HG03066 (cell line): ENCODE measurements around the gene POLR3F.
A peak's percentile ranks its signal among the peaks of the same experiment; 100 is the strongest.

Experiments
- ATAC-seq: cut with Tn5 transposase; IDR thresholded peaks from one replicate; pipeline ENCODE4 v1.9.1; 2021; ENCODE audit warnings: low read depth; ENCODE audit not compliant: unreplicated experiment

The POLR3F gene, protein sequence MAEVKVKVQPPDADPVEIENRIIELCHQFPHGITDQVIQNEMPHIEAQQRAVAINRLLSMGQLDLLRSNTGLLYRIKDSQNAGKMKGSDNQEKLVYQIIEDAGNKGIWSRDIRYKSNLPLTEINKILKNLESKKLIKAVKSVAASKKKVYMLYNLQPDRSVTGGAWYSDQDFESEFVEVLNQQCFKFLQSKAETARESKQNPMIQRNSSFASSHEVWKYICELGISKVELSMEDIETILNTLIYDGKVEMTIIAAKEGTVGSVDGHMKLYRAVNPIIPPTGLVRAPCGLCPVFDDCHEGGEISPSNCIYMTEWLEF

DNA sequence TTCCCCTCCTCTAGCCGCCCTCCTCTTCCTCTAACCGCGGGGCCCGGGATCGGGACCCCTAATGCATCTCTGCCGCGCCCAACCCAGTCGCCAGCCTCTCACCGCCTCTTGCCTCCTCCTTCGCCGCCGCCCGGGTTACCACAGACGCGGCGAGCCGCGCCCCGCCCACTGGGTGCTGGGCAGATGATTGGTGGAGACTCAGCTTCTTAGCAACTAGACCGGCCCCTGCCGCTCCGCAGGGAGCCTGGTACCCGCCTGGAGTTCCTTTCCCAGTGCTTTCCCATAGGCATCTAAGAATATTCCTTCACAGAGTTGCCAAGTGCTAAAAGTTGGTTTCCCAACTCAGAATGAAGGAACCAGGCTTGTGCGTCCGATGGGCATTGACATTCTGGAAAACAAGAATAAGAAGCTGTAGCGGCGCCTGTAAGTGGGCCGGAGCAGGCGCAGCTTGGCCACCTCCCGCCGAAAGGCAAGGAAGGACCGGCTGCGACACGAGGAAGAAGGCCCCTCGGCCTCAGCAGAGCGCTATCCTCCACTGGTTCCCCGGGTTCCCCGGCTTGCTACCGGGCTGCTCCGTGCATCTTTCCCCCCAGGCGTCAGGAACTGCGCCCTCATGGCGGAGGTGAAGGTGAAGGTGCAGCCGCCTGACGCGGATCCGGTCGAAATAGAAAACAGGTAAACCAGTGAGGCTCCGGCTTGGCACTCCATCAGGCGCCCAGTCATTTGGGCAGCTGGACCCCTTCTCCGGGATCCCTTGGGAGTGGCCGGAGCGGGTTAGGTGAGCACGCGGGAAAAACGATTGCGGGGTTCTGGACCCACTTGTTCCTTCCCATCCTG is at the start of gene POLR3F, which contains the start of gene DZANK1:
Gene POLR3F (plus strand): TSS at position 497 of the 837 bp plus-strand sequence. CDS start 117 bp downstream, at position 614.
Gene DZANK1 (minus strand): TSS at position 137 of the 837 bp plus-strand sequence. CDS start 1,672 bp downstream, outside the sequence.
- peak; percentile 98 for ATAC-seq

DNA sequence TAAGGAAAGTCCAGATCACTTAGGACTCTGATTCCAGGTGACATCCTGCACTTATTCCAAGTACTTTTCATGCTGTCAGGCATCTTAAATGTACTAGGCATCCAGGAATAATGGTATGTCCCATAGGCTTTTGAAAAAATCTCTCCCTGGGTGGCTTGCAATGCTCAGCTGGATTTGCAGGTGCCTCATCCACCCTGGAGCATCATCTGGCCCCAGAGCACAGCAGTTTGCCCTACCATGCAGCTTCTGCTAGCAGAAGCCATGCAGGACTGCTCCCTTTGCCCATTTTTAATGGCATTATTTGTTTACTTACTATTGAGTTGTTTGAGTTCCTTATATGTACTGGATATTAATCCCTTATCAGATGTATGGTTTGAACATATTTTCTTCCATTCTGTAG is 45.6 kb upstream of the POLR3F start:
- ATAC-seq = no peak

DNA sequence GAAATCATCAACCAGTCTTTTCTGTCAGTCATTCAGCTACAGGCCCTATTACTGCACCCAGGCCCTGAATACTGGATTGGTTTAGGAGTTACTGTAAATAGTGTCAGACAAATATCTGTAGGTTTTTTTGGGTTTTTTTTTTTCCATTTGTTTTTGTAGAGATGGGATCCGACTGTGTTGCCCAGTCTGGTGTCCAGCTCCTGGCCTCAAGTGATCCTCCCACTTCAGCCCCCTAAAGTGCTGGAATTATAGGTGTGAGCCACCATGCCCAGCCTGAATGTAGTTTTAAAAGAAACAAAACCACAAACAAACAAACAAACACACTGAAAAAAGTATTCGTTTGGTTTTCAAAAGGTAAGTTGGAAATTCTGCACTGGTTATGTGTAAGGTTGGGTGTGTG is 40.0 kb upstream of the POLR3F start:
- no peak for ATAC-seq

DNA sequence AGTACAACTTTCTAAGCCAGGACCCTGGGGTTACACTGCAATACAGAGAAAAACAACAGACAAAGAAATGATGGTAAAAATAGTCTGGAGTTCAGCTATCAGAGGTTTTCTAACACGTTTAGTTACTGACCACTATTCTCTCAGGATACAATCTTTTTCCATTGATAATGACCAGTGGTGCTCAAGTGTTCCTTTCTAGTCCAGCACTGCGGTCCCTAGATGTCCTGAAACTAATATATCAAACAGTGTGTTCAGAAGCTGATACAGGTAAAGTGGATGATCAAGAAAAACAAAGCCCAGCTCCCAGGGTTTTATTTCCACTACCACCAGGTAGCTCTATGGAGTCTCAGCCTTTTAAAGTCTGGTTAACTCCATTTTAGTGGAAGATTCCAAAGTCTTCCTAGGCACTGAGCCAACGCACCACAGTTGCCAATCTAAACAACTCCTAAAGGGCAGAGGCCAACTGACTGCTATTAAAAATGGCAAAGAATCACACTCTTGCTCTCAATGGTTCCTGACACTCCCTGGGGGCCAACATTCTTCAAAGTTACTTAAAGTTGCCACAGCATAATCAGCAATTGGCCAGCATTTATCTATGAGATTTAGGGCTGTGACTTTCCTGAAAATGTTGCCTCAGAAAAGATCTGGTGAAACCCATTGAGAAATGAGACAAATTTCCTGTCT is 38.6 kb upstream of the POLR3F start:
- no peak for ATAC-seq

DNA sequence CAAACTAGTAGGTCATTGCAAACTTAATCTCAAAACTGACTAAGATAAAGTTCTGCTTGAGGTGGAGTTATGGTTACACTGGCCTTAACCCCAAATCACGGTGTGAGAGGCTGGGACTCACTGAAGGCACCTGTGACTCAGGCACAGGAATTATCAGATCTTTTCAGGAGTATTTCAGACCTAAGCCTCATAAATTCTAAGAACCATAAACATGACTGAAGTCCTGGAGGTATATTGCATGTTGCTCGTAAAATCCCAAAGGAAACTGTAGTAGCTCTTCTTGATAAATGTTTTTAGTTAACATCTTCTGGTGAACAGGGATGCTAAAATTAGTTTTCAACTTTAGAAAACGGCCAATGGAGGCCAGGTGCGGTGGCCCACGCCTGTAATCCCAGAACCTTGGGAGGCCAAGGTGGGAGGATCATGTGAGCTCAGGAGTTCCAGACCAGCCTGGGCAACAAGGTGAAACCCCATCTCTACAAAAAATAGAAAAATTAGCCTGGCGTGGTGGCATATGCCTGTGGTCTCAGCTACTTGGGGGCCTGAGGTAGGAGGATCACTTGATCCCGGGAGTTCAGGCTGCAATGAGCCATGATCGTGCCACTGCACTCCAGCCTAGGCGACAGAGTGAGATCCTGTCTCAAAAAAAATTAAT is 36.9 kb upstream of the POLR3F start:
- no peak for ATAC-seq

DNA sequence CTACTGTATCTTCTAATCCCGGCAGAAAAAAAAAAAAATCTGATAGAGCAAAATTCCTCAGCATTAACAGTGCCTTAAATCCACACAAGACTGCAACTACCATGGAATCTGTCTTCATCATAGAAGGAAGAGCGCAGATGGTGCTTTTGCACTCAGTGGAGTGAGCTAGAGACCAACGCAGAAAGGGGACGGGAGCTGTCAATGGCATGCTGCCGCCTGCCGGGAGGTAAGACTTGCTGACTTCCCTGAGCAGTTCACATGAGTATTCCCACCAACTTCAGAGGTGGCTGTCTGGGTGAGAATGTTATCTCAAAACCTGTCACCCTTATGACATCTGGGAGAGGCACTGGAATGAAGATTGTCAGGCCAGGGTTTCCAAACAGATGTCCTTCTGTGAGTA is 36.0 kb upstream of the POLR3F start:
- ATAC-seq = no peak

DNA sequence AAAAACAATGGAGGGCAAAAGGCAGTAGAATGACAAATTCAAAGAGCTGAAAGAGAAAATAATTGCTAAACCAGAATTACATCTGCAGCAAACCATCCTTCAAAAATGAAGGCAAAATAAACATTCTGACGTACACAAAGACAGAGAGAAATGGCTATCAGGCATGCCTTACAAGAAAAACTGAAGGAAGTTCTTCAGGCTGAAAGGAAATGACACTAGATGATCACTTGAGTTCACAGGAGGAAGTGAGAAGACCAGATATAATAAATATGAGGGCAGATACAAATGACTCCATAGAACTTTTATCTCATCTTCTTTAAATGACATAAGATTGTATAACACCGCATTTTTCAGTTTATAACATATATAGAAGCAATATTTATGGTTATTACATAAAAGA is 30.3 kb upstream of the POLR3F start:
- no peak for ATAC-seq

DNA sequence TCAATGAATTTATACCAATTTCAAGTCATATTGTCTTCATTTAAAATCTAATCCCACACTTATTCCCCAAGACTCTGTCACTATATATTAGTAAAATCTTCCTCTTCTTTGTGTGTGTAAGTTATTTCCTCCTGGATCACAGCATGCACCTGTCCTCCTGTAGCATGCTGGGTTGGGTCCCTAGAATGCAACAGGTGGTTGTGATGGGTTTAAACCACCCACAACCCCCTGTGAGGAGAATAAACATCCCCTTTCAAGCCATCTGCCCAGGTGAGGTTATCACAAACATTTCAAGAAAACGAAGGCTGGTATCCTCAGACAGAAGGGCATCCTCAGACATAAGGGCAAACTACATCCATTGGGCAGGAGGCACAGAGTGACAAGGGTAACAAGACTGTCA is 26.8 kb upstream of the POLR3F start:
- ATAC-seq = no peak

DNA sequence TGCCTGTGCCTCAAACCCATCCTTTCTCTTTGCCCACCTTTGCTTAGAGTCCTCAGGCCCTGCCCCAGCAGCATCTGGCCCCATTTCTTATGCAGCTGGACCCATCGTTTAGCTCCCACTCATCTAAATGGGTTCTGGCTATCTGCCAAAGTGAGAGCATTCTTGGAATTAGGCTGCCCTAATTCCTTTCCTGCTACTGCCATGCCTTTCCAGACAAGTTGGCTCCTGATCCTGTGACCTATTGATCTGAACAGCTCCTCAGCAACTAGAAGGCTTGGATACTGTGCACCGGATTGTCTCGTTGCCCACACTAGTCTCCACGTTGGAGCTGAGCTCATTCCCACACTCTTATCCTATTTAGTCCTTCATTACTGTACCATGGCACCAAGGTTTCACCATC is 23.3 kb upstream of the POLR3F start:
- no peak for ATAC-seq

DNA sequence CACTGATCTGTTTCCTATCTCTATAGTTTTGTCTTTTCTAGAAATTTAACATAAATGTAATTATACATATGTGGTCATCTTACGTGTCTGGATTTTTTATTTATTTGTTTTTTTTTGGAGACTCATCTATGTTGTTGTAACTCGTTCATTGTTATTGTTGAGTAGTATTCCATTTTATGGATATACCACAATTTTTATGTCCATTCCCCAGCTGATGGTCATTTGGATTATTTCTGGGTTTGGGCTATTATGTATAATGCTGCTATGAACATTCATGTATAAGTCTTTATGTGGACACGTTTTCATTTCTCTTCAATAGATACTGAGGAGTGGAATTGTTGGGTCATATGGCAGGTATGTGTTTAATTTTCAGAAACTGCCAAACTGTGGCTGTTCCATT is 10.6 kb upstream of the POLR3F start:
- ATAC-seq = no peak

DNA sequence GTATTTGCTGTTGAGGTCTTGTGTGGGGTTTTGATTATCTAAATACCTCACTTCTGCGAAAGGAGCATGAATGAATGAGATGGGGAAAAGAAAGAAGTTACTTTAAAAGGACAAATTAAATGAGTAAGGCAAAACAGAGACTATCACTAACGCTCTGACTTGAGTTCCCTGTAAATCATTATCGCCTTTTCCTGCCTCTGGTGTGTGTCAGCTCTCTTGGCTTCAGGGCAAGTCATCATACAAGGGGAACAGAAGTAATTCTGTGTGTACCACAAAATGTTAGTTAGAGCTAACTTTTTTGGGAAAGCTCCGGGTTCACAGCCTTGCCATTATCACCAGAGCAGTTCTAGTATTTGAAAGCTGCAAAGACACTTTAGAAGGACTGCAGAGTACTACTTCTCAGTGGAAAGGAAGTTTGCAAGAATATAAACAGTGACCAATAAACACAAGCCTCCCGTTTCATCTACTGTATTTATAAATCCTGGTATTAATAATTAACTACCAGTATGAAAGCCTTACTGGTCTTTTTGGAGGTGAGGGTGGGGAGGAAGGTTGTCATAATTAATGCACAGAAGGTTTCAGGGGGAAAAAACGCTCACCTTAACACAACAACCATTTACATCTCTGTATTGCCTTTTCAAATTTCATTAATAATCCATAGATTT is 1.5 kb upstream of the POLR3F start:
- ATAC-seq = no peak

DNA sequence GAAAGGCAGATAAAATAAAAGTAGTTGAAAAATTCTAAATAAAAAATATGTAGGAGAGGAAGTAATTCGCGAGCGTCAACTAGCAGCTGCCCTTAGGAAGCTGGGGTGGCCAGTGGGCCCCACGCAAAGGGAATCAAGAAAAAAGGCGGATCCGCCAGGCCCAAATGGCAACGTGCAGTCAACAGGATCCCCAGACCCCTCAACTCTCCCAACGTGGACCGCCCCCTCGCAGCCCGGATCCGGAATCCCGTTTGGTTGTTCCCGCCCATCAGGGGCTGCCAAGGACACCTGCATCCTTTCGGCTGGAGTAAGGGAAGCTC is 656 bp upstream of the POLR3F start:
- ATAC-seq = peak; percentile 29

DNA sequence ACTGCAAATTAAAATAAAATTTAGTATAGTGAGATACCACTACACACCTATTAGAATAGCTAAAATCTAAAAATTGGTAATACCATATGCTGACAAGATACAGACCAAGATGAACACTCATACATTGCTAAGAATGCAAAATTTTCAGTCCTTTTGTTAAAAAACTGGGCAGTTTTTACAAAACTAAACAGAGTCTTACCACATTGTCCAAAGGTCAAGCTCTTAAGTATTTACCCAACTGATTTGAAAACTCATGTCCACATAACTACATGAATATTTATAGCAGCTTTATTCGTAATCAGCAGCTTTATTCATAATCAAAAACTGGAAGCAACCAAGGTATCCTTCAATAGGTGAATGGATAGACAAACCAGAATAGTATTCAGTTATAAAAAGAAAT is 10.0 kb downstream of the POLR3F start:
- no peak for ATAC-seq

DNA sequence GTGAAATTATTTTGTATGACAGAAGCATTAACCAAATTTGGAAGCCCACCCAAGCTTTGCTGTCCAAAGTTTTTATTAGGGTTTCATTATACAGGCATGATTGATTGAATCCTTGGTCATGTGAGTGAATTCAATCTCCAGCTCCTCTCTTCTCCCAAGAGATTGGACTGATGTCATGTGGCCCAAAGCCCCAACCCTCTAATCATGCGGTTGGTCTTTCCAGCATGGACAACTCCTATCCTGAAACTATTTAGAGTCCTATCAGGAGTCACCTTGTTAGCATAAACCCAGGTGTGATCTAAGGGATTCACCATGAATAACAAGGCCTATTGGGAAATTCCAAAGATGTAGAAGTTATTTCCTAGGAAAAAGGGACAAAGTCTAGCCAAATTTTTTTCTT is 10.6 kb downstream of the POLR3F start:
- no peak for ATAC-seq

DNA sequence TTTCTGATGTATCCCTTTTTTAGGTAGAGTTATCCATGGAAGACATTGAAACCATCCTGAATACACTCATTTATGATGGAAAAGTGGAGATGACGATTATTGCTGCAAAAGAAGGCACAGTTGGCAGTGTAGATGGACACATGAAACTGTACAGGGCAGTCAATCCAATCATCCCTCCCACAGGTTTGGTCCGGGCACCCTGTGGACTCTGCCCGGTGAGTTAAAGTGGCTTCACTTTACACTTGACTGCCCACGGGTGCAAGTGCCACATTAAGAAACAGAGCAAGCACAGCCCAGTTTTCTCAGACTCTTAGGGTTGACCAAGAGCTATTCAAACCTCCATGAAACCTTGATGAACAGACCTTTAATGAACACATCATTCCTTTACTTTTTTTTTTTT is 14.4 kb downstream of the POLR3F start:
- no peak for ATAC-seq

DNA sequence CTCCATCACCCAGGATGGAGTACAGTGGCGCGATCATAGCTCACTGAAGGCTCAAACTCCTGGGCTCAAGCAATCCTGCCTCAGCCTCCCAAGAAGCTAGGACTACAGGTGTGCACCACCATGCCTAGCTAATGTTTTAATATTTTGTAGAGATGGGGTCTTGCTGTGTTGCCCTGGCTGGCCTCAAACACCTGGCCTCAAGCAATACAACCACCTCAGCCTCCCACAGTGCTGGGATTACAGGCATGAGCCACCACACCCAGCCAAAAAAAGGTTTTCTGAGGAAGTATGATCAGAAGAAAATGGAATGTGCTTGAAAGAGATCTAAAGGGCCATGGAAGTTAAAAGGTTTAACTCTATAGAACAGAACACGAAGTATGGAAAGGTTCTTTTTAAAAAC is 21.1 kb downstream of the POLR3F start:
- ATAC-seq = no peak

DNA sequence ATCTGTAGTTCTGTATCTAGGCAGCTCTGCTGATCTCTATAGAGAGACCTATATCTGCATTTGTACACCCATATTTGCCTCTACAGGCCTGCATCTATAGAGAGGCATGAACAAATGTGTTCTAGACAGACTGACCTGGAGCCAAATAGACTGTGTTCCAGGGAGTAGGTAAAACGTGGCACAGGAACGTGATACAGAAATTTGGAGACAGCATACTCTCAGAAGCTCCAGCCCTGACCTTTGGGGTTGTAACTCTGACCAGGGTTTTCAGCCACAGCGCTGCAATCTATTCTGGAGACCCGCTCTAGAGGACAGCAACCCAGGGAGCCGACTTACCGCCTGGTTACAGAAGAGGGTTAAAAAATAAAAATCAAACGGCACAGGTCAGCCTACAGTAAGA is 28.9 kb downstream of the POLR3F start:
- ATAC-seq = no peak

DNA sequence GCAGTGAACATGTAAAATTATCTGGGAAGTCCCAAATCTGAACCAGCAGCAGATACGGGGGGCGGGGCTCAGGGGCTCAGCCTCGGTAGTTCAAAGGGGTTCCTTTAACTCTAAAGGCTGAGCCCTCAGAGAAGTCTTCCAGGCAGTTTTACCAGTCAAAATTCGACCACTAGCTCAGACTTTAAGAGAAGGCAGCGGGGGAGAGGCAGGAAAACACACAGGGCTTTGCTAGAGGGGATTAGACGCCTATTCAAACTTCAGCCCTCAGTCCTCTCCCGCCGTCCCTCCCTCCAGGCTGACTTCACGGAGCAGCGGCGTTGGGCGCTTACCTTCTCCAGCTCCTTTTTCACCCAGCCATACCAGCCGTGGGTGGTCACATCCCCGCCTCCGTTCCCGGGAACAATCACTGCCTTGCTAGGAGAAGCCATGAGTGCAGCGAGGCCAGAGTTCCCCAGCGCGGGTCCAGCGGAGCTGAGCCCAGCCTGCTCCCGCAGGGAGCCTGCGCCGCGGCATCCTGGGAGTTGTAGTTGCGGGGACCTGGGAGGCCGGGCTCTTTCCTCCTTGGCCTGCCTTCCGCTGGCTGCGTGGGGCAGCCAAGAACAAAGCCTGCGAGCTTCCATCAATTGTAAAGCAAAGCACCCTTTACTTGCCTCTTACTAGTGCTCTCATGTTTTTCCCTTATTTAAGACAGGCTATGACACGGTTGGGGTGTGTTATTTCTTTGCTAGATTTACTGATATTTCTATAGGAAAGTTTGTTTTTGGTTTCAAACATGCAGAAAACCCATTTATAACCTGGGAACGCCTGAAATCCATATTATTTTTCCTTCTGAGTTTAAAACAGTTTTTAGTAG is 29.8 kb downstream of the POLR3F start, which contains the start of gene RBBP9:
Gene RBBP9 (minus strand): TSS at position 486 of the 853 bp plus-strand sequence. CDS start 58 bp downstream, at position 428.
- peak; percentile 97 for ATAC-seq

DNA sequence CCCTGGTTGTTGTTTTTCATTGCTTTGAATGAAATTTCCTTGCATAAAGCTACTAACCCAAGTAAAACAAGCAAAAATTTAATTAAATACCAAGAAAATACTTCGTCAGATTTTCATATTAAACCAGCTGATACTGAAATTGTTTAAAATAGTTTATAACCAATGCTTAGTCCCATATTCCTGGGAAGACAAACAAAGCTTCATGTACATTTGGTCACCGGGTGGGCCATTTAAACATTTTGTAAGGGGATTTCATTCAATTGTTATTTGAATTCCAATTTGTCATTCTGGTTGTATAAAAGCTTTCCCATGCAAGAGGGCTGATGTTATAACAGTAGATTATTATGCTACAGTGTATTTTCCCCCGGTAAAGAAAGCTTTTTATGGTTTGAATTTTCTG is 30.4 kb downstream of the POLR3F start:
- ATAC-seq = no peak
